ENCODE results near the gene AQP1. TPM values are rescaled to one million over a fixed set of nuclear protein-coding genes. Genes with fewer than 3 reads are reported as not detected.

AQP1 gene
- total RNA-seq, 2 experiments from 2014 or later, result not detected

DNA sequence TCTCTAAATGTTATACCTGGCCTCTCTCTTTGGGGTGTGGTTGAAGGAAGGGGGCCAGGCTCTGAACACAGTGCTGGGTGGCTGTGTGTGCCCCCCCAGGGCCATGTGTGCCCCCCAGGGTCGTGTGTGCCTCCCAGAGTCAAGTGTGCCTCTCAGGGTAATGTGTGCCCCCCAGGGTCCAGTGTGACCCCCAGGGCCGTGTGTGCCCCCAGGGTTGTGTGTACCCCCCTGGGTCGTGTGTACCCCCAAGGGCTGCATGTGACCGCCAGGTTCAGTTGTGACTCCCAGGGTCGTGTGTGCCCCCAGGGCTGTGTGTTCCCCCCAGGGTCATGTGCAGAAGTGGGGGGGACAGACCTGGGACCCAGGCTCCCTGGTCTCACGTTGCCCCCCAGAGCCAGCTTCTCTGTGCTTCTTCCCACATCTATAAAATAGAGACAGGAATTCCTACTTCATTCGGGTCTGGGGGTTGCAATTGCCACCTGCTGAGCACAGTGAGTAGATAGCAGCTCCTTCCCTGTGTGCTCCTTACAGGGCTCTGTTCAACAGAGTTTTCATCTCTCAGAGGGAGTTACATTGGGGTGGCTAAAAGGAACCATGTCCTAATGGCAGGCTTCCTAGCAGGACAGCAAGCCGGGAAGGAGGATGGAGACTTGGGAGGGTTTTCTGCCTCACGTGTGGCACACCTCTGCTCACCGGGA is 40.7 kb upstream of the AQP1 start:
- BruUV-seq (replicated peaks), result no TSS peak
- Histone ChIP-seq H3K79me2 (ENCODE audit: insufficient read depth, low read depth, low read length) (no peaks in the 10 kb centered on the region), H3K9me2 (ENCODE audit: insufficient read depth, low read length) (no peaks in the 10 kb centered on the region), H3K4me3 (ENCODE audit: low read depth, low read length, poor library complexity, severe bottlenecking) (no peak overlapping the region), H3K27ac (ENCODE audit: low read depth, low read length, poor library complexity, severe bottlenecking) (no peak overlapping the region), H3K4me1 (ENCODE audit: insufficient read depth, low read length, poor library complexity, severe bottlenecking) (no peaks in the 10 kb centered on the region), H4K20me1 (ENCODE audit: insufficient read depth, low read length) (no peaks in the 10 kb centered on the region), H3K4me2 (ENCODE audit: low read length) (no peak overlapping the region), H3K36me3 (ENCODE audit: insufficient read depth, low read length) (no peaks in the 10 kb centered on the region), H3K9me3 (ENCODE audit: low read length) (no peaks in the 10 kb centered on the region), H2AFZ (ENCODE audit: low read length) (no peak overlapping the region)
- no peak for DNase-seq (ENCODE audit: low spot score)
- ChIA-PET CTCF (ENCODE audit: unreplicated experiment) (interaction anchor here (0.6 kb wide), 1 partner anchor 269 kb away, joined by 3 read pairs; no protein-coding TSS in a partner anchor), POLR2A (no interaction called here)
- intact Hi-C loops (cut with micrococcal nuclease; ENCODE audit: unreplicated experiment), result no loop called here
- no peak for TF ChIP-seq EZH2phosphoT487 (IDR thresholded peaks at IDR 0.05; ENCODE audit: borderline replicate concordance, low read depth, low read length)
- no peak for TF ChIP-seq CTCF (conservative IDR thresholded peaks at IDR 0.05; ENCODE audit: low read length)

DNA sequence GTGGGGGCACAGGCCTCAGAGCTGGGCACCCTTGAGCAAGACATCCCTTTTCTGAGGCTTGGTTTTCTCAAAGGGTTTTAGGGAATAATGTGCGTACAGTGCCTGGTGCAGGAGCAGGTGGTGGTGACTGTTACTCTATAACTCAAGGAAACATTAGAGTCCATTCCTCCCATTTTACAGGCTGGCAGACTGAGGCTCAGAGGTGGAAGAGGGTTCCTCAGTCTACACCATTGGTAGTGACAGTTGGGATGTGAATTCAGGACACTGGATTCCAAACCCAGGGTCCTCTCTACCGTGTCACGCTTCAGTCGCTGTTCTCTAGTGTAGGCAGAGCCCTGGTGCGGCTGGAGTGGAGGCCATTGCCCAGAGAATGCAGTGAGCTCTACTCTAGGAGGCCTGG is 40.0 kb upstream of the AQP1 start:
- no peak for DNase-seq (ENCODE audit: low spot score)
- Histone ChIP-seq H2AFZ (ENCODE audit: low read length) (no peak overlapping the region), H3K4me1 (ENCODE audit: insufficient read depth, low read length, poor library complexity, severe bottlenecking) (no peaks in the 10 kb centered on the region), H3K4me2 (ENCODE audit: low read length) (no peak overlapping the region), H4K20me1 (ENCODE audit: insufficient read depth, low read length) (no peaks in the 10 kb centered on the region), H3K4me3 (ENCODE audit: low read depth, low read length, poor library complexity, severe bottlenecking) (no peak overlapping the region), H3K9me3 (ENCODE audit: low read length) (no peaks in the 10 kb centered on the region), H3K9me2 (ENCODE audit: insufficient read depth, low read length) (no peaks in the 10 kb centered on the region), H3K27ac (ENCODE audit: low read depth, low read length, poor library complexity, severe bottlenecking) (no peak overlapping the region), H3K79me2 (ENCODE audit: insufficient read depth, low read depth, low read length) (no peaks in the 10 kb centered on the region), H3K36me3 (ENCODE audit: insufficient read depth, low read length) (no peaks in the 10 kb centered on the region)
- no peak for TF ChIP-seq EZH2phosphoT487 (IDR thresholded peaks at IDR 0.05; ENCODE audit: borderline replicate concordance, low read depth, low read length)
- no peak for TF ChIP-seq CTCF (conservative IDR thresholded peaks at IDR 0.05; ENCODE audit: low read length)
- POLR2A ChIA-PET, result no interaction called here
- no TSS peak for BruUV-seq (replicated peaks)
- intact Hi-C loops (cut with micrococcal nuclease; ENCODE audit: unreplicated experiment), result no loop called here
- CTCF ChIA-PET (ENCODE audit: unreplicated experiment), result no interaction called here

- Histone ChIP-seq H3K4me1 (ENCODE audit: insufficient read depth, low read length, poor library complexity, severe bottlenecking) (no peaks in the 10 kb centered on the region), H3K27ac (ENCODE audit: low read depth, low read length, poor library complexity, severe bottlenecking) (no peak overlapping the region), H2AFZ (ENCODE audit: low read length) (no peak overlapping the region), H3K79me2 (ENCODE audit: insufficient read depth, low read depth, low read length) (no peaks in the 10 kb centered on the region), H3K9me2 (ENCODE audit: insufficient read depth, low read length) (no peaks in the 10 kb centered on the region), H4K20me1 (ENCODE audit: insufficient read depth, low read length) (no peaks in the 10 kb centered on the region), H3K9me3 (ENCODE audit: low read length) (no peaks in the 10 kb centered on the region), H3K36me3 (ENCODE audit: insufficient read depth, low read length) (no peaks in the 10 kb centered on the region), H3K4me2 (ENCODE audit: low read length) (no peak overlapping the region), H3K4me3 (ENCODE audit: low read depth, low read length, poor library complexity, severe bottlenecking) (no peak overlapping the region)
- intact Hi-C loops (cut with micrococcal nuclease; ENCODE audit: unreplicated experiment), result no loop called here
- TF ChIP-seq CTCF (conservative IDR thresholded peaks at IDR 0.05; ENCODE audit: low read length) (no peak), EZH2phosphoT487 (IDR thresholded peaks at IDR 0.05; ENCODE audit: borderline replicate concordance, low read depth, low read length) (no peak)
- ChIA-PET POLR2A (no interaction called here), CTCF (ENCODE audit: unreplicated experiment) (no interaction called here)
- no TSS peak for BruUV-seq (replicated peaks)
- no peak for DNase-seq (ENCODE audit: low spot score)
These were observed 38.4 kb upstream of the AQP1 start for GRCh38 chr7:30873207-30873606.

Measured in OCI-LY7 (cell line).